Smooth muscle cell (in vitro differentiated cells): ENCODE measurements around the gene TXNRD1. TPM values are rescaled to one million over a fixed set of nuclear protein-coding genes. Genes with fewer than 3 reads are reported as not detected.

Experiments
- DNase-seq: peaks from one replicate; lab custom pipeline; 2025; ENCODE audit not compliant: unreplicated experiment; lab: John Stamatoyannopoulos, UW
- H2AFZ ChIP-seq: fragments of 200-600 bp; sonication (generic); 2 replicates; pipeline ENCODE4 v1.6.0; 2016; ENCODE audit warnings: antibody characterized with exemption, low read depth, mild to moderate bottlenecking
- H3F3A ChIP-seq: fragments of 200-600 bp; sonication (generic); 2 replicates; pipeline ENCODE4 v1.6.0; 2017; ENCODE audit warnings: antibody characterized with exemption, low read depth
- H3K27ac ChIP-seq: fragments of 200-600 bp; sonication (generic); 2 replicates; pipeline ENCODE4 v1.5.1; 2016; ENCODE audit warnings: low read depth, mild to moderate bottlenecking
- H3K27me3 ChIP-seq: fragments of 200-600 bp; sonication (generic); 2 replicates; pipeline ENCODE4 v1.6.1; 2016; ENCODE audit warnings: low read depth, mild to moderate bottlenecking
- H3K36me3 ChIP-seq: fragments of 200-600 bp; sonication (generic); 2 replicates; pipeline ENCODE4 v1.5.1; 2016; ENCODE audit warnings: low read depth
- H3K4me1 ChIP-seq: fragments of 200-600 bp; sonication (generic); 2 replicates; pipeline ENCODE4 v1.5.1; 2016; ENCODE audit warnings: low read depth
- H3K4me2 ChIP-seq: fragments of 200-600 bp; sonication (generic); 2 replicates; pipeline ENCODE4 v1.6.0; 2016; ENCODE audit warnings: mild to moderate bottlenecking
- H3K4me3 ChIP-seq: fragments of 200-600 bp; sonication (generic); 2 replicates; pipeline ENCODE4 v1.5.1; 2016; ENCODE audit warnings: mild to moderate bottlenecking
- H3K79me2 ChIP-seq: fragments of 200-600 bp; sonication (generic); 2 replicates; pipeline ENCODE4 v1.6.0; 2016; ENCODE audit warnings: low read depth, mild to moderate bottlenecking
- H3K9ac ChIP-seq: fragments of 200-600 bp; sonication (generic); 2 replicates; pipeline ENCODE4 v1.6.0; 2016; ENCODE audit warnings: low read depth
- H3K9me3 ChIP-seq: fragments of 200-600 bp; sonication (generic); replicated peaks from 2 replicates; pipeline ENCODE4 v1.5.1; 2016; ENCODE audit warnings: low read depth
- H4K20me1 ChIP-seq: fragments of 200-600 bp; sonication (generic); 2 replicates; pipeline ENCODE4 v1.6.0; 2016; ENCODE audit warnings: low read depth
- CTCF ChIP-seq: fragments of 200-600 bp; sonication (generic); IDR thresholded peaks from 2 replicates; pipeline ENCODE4 v1.5.1; 2017; ENCODE audit warnings: borderline replicate concordance, mild to moderate bottlenecking, antibody characterized with exemption; ENCODE audit not compliant: insufficient read depth, poor library complexity, severe bottlenecking
- WGBS: methylation state at CpG from one replicate; pipeline ENCODE4 v1.1.7; 2016; ENCODE audit warnings: low lambda C conversion rate; 5-methylcytosine and 5-hydroxymethylcytosine counted together
- polyA plus RNA-seq: library from polyadenylated mRNA; unstranded; fragments of >200 nt; fragmentation: Nextera tagmentation; extraction: Ambion mirVana; gene quantifications from 2 replicates; pipeline ENCODE4 v1.2.1, GENCODE V29; 2016
- total RNA-seq: library from RNA; depleted of rRNA; stranded (reverse); fragments of >200 nt; gene quantifications from 2 replicates; pipeline ENCODE4 v1.2.3, GENCODE V29; 2014

TXNRD1 gene
- total and polyA plus RNA-seq, 2 experiments from 2014 or later: 31.1 to 61.7 TPM

DNA sequence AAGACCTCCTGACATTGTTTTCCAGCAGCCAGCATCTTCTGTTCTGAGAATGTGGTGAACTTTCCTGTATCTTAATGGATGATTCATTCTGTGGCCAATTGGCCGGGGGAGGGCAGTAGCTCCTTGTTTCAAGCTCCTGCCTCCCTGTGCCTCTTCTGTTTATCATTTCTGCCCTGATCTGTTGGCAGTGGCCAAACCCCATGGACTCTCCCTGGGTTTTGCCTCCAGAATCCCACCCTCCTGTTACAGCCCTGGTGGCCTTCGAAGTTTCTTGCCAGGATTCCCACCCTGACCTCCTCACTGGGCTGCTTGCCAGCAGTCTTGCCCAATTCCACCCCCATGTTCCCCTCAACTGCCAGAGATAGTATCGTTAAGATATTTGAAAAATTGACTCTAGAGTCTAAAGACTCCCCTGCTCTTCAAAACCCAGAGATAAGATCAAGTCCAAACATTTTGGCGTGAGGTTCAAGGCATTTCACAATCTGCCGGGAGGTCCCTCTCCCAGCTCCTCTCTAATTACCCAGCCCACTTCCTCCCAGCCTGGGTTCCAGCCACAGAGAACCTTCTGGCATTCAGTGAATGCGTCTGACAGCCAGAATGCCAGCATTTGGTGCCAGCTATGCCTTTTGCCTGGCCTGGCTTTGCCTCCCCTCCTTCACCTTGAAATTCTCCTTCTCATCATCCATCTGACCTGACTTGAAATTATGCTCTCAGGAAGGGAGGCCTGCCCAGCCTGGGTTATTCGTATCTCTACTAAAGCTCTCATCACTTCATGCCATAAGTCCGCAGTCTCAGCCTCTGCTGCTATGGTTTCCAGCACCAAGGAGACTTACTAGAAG is 37.7 kb upstream of the TXNRD1 start:
- Histone ChIP-seq H3K4me1 (no peaks in the 10 kb centered on the region), H3K79me2 (no peaks in the 10 kb centered on the region), H2AFZ (no peak overlapping the region), H3K36me3 (no peaks in the 10 kb centered on the region), H3K4me2 (peak overlapping the region; percentile 34), H3K4me3 (no peak overlapping the region), H3K27ac (no peak overlapping the region), H3K9ac (no peak overlapping the region), H4K20me1 (no peaks in the 10 kb centered on the region), H3K27me3 (no peaks in the 10 kb centered on the region), H3F3A (no peaks in the 10 kb centered on the region), H3K9me3 (no peaks in the 10 kb centered on the region)
- TF ChIP-seq CTCF: peak; percentile 12
- WGBS: 42% methylated on average over 8 of the region's 8 CpGs
- no peak for DNase-seq

DNA sequence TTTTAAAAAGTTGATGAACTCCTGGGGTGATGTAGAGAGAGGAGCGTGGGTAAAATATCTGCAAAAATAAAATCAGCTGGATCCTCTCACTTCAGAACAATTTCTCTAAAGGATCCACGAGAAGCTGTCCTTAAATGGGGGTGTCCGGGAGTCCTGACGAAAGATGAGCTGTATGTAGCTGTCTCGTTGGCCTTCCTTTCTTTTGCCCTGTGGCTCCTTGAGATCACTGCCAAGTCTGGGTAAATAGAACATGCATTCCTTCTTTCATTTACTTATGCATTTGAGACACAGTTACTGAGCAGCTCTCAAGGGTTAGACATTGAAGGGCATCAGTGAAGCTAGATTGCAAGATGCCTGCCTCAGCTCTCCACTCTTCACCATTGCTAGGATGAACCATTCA is 35.2 kb upstream of the TXNRD1 start:
- Histone ChIP-seq H4K20me1 (no peaks in the 10 kb centered on the region), H3K4me2 (no peak overlapping the region), H3K9me3 (no peaks in the 10 kb centered on the region), H3K4me1 (no peaks in the 10 kb centered on the region), H3K4me3 (no peak overlapping the region), H3K27ac (no peak overlapping the region), H3K9ac (no peak overlapping the region), H2AFZ (no peak overlapping the region), H3K36me3 (no peaks in the 10 kb centered on the region), H3K27me3 (no peaks in the 10 kb centered on the region), H3F3A (no peaks in the 10 kb centered on the region), H3K79me2 (no peaks in the 10 kb centered on the region)
- TF ChIP-seq CTCF: no peak
- WGBS: 92% methylated on average over 5 of the region's 5 CpGs
- no peak for DNase-seq

GRCh38 chr12:104181313-104181712 is 34.3 kb upstream of the TXNRD1 start:
- H3K9ac ChIP-seq: no peak overlapping the region
- no peaks in the 10 kb centered on the region for H4K20me1 ChIP-seq
- no peak overlapping the region for H3K27ac ChIP-seq
- H3F3A ChIP-seq: no peaks in the 10 kb centered on the region
- no peaks in the 10 kb centered on the region for H3K27me3 ChIP-seq
- H3K36me3 ChIP-seq: no peaks in the 10 kb centered on the region
- H3K4me3 ChIP-seq: no peak overlapping the region
- H3K79me2 ChIP-seq: no peaks in the 10 kb centered on the region
- no peak for DNase-seq
- WGBS: 67% methylated on average over 4 of the region's 4 CpGs
- H3K4me2 ChIP-seq: no peak overlapping the region
- no peak overlapping the region for H2AFZ ChIP-seq
- no peaks in the 10 kb centered on the region for H3K9me3 ChIP-seq
- no peaks in the 10 kb centered on the region for H3K4me1 ChIP-seq
- no peak for TF ChIP-seq CTCF

- H3K4me2 ChIP-seq: no peak overlapping the region
- H4K20me1 ChIP-seq: no peaks in the 10 kb centered on the region
- H3K9me3 ChIP-seq: no peaks in the 10 kb centered on the region
- H3K9ac ChIP-seq: no peak overlapping the region
- H3K79me2 ChIP-seq: no peaks in the 10 kb centered on the region
- DNase-seq: no peak
- H3K4me3 ChIP-seq: no peak overlapping the region
- TF ChIP-seq CTCF: no peak
- 96% methylated on average over 4 of the region's 4 CpGs for WGBS
- H2AFZ ChIP-seq: no peak overlapping the region
- H3K27ac ChIP-seq: no peak overlapping the region
- no peaks in the 10 kb centered on the region for H3F3A ChIP-seq
- H3K4me1 ChIP-seq: no peaks in the 10 kb centered on the region
- no peaks in the 10 kb centered on the region for H3K27me3 ChIP-seq
- H3K36me3 ChIP-seq: no peaks in the 10 kb centered on the region
Measured at GRCh38 chr12:104182144-104182543, 33.4 kb upstream of the TXNRD1 start.
